DMS79 treated with DMSO at 0.1 percent for 48 hours (cell line): ENCODE measurements around the gene PTPN4.

Experiments used
- DNase-seq: peaks from one replicate; lab custom pipeline; 2025; lab: John Stamatoyannopoulos, UW

Gene PTPN4

DNA sequence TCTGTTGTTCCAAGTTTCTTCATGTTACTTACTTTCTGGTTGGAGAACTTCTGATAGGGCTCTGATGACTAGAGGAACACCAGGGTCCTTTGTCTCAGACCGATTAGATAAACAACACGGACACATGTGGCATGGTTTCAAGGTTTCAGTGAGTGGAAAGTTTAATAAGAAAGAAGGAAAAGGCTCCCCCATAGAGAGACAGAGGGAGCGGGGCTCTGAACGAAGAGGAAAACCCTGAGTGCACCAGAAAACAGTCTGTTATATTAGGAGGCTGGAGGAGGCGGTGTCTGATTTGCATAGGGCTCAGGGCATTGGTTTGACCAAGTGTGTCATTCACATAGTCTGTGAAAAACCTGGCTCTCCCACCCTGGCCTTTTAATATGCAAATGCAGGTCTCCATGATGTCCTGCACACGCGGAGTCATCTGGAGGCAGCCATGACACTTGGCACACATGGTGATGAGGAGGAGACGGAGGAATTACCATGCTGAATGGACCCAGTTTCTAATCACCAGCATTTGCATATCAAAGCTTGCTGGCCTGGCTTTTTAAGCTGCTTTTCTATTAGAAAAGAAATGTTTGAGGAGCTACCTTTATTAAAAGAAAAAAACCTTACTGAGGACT lies 94.2 kb downstream of the PTPN4 start:
- DNase-seq: no peak

DNA sequence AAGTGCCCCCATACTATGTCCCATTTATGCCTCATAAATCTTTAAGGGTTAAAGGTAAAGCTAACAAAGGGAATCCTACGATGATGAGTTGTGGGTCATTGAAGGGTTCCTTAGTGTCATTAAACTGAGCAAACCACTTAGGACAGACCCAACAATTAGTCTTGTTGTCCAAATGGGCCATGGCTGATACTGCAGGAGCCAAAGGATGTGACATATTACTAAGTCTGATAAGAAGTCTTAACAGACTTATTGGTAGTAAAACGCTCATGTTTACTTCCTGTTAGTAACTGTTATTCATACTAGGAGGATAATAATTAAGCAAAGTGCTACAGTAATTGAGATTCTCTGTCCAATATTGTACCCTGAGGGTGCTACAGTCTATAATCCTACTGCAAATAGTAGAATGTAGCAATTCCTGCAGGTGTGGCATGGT lies 96.8 kb downstream of the PTPN4 start:
- DNase-seq: peak; percentile 29

DNA sequence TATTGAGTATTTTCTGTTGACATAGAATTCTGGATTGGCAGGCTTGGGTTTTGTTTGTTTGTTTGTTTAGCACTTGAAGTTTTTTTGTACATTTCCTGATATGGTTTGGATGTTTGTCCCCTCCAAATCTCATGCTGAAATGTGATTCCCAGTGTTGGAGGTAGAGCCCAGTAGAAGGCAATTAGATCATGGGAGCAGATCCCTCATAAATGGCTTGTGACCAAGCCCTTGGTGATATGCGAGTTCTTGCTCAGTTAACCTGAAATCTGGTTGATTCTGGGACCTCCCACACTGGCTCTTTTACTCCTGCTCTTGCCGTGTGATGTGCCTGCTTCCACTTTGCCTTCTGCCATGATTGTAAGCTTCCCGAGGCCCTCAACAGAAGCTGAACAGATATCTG lies 98.0 kb downstream of the PTPN4 start:
- DNase-seq: peak; percentile 10

DNA sequence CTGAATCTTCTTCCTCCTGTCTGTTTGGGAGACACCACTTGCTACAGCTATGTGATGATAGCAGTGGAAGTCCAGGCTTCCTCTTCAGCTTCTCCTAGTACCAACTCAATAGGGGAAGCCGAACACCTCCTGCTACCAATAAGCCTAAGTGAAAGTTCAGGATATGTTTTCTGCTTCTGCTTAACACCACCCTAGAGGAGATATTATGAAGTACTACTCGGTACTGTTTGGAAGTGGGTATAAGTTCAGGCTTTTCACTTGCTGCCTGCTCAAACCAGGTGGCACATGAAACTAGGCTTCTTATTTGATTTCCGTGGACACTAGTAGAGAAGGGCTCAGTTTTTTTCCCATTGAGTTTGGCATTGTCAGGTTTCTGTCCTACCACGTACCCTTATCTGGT lies 99.8 kb downstream of the PTPN4 start:
- DNase-seq: no peak

DNA sequence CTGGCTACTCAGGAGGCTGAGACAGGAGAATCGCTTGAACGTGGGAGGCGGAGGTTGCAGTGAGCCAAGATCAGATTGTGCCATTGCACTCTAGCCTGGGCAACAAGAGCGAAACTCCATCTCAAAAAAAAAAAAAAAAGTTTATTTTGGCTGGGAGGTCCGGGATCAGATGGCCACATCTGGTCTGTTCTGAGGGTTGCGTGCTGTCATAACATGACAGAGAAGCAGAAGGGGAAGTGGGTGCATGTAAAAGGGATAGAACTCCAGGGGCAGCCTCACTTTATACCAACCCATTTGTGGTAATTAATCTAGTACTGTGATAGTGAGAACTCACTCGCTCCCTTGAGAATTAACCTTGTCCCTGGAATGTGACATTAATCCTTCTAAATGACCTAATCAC lies 101.2 kb downstream of the PTPN4 start:
- DNase-seq: no peak

DNA sequence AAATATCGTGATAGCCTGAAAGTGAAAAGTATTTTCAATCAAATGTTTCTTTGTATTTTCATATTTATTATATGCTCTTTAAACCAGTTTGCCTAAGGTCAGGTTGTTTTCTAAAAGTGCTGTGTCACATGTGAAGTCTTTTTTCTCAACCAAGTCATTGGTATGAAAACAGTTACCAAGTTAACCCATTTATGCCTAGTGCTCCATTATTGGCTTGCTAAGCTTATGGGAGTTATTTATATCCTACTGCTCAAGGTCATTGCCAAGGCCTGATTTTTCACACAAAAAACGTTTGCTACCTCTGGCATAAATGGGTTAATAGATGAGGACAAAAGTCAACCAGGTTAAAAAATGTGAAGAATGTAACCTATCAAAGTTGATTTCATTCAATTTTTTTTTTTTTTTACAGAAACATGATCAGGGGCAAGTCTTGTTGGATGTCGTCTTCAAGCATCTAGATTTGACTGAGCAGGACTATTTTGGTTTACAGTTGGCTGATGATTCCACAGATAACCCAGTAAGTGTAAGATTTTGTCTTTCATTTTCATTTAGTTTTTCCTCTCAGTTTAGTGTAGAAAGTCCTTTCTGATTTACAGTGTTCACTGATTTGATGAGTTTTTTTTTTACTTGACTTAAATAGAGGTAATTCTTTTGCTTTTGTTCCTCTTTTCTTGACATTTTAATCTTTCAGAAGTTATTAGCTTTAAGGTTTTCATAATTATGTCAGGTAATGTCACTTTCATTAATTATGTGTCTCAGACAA lies 102.6 kb downstream of the PTPN4 start:
- no peak for DNase-seq

DNA sequence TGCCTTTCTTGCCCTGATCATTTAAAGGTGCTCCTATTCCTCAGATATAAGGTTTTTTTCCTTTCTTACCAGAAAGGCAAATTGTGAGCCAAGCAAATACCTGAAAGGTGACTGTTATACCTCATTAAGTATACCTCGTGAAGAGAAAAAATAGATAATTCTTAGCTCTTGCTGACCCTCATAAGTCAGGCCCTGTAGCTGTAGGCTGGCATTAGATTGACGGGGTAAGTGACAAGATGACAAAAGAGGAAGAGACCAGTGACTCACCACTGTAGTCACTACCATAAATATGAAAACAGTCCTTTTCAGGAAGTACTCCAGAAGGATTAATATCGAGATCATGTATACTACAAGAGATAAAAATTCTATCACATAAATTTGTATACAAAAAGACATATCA lies 104.6 kb downstream of the PTPN4 start:
- DNase-seq: no peak

DNA sequence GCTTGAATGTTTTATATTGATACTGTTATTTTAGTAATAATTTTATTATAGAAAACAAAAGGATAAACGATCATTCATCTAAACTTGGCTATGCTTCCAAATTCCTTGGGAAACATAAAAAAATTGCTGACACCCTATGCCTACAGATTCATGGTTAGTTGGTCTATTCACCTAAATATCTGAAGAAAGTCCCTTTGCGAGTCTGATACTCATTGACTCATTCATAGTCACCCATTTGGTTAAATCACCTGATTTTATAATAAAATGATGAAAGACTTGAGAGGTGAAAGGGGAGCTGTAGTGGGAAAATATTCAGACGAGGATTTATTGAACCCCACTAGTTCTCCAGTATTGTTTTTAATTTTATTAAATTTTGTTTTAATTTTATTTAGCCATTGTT lies 112.0 kb downstream of the PTPN4 start:
- DNase-seq: no peak

DNA sequence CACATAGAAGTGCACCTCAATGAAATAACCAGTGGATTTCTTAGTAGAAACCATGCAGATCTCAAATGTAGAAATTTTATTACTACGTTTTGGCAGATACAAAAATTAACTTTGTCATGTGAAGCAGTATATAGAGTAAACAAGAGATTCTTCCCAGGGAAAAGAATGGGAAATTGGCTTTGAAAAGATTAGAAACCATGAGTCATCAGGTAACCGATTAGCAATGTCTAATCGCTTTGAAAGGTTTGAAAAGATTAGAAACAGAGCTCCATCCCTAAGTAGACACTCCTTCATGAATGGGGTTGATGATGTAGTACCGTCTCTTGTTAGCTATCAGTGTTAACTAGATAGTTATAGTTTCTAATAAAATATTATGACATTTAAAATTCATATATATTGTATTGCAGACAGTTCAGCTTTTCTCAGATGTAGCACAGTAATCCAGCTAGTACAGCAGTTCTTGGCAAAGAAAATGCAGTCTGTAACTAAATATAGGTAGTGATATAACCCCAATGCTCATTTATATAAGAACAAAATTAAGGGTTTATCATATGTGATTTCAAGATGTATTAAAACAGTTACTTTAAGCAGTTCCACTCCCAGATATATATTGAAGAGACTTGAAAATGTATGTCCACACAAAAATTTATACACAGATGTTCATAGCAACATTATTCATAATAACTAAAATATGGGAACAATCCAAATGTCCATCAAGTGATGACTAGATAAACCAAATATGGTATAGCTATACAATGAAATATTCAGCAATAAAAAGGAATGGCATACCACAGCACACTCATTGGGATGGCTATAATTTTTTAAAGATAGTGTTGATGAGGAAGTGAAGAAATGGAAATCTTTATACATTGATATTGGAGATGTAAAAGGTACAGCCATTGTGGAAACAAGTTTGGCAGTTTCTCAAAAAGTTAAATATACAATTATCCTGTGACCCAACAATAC lies 113.9 kb downstream of the PTPN4 start:
- DNase-seq: no peak

DNA sequence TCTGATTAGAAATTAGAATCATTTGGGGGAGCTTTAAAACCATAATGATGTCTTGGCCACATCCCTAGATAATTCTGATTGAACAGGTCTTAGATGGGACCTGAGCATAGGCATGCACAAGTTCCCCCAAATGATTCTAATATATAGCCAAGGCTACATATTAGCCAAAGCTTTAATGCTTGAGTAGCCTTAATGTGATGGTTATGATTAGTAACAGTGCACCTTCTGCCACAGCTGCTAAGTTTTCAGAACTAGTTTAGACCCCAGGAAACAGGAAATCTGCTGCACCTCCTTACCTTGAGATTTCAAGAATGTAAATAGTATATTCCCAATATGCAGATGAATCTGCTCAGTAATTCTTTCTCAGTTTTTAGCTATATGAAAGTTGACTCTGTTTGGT lies 119.8 kb downstream of the PTPN4 start:
- DNase-seq: no peak

DNA sequence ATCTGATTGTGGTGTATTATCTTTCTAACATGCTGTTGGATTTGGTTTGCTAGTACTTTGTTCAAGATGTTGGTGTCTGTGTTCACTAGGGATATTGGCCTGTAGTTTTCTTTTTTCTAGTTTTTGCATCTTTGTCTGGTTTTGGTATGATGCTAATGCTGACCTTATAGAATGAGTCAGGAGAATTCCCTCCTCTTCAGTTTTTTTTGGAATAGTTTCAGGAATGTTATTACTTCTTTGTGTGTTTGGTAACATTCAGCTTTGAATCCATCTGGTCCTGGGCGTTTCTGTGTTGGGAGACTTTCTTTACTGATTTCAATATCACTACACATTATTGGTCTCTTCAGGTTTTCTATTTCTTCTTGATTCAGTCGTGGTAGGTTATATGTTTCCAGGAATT lies 129.0 kb downstream of the PTPN4 start:
- DNase-seq: no peak

DNA sequence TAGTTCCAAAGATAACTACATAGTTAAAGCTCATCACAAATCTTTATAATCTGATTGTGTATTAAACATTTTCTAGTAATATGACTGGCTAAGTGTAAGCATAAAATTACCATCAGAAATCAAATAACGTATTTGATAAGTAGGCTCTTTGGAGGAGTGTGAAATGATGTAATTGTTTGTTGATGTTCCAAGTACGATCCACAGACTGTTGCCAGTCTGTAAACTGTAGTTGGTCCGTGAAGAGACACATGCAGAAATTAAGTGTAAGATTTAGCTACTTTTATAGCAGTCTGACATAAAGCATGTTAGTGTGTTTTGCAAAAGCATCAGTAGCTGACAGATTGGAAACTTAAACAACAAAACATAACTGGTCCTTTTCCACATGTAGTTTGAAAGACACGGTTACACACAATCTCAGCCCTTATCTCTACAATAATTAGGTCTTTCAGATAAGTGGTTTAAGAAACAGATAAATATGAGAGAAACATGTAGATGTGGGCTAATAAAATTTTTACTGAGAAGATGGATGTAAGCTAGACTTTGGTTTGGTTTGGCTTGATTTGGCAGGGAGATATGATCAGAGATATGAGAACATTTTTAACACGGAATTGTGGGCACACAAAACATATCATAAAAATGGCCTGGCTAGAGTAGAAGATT lies 138.1 kb downstream of the PTPN4 start:
- DNase-seq: no peak

DNA sequence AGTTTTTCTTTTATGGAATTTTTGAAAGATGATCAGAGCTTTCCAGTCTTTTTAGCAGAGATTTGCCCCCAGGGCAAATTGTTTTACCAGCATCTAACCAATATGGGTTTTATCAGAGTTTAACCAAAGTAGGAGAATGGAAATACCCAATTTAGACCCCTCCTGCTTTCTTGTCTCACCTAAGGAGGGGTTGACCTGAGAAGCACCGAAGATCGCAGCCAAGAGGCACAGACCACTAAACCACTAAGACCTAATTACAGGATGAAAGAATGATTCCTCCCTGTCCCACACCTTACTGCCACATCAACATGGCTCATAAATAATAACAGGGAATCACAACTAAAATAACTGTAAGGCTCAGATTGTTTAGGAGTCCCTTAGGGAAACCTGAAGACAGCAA lies 141.3 kb downstream of the PTPN4 start:
- no peak for DNase-seq

DNA sequence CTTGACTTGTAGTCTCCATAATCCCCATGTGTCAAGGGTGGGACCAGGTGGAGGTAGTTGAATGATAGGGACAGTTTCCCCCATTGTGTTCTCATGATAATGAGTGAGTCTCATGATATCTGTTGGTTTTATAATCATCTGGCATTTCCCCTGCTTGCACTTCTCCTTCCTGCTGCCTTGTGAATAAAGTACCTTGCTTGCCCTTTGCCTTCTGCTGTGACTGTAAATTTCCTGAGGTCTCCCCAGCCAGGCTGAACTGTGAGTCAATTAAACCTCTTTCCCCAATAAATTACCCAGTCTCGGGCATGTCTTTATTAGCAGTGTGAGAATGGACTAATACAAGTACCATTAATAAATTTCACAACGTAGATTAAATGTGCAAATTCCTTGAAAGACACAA lies 150.8 kb downstream of the PTPN4 start:
- no peak for DNase-seq

DNA sequence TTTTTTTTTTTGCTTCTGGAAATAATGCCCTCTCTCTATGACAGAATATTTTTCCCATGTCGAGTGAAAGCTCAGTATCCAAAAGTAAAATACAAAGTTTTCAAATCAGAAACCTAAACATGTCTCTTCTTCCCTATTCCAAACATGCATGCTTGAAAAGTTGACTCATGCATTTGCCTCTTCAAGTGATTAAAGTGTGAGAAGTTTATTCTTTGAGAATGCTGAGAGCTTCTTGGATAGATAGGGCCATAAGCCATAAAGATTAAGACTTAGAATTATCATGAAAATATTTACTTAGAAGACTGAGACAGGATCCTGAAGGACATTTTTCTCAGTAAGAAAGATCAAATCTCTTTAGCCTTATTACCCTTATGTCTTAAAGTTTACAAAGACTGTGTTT lies 154.5 kb downstream of the PTPN4 start:
- DNase-seq: no peak

DNA sequence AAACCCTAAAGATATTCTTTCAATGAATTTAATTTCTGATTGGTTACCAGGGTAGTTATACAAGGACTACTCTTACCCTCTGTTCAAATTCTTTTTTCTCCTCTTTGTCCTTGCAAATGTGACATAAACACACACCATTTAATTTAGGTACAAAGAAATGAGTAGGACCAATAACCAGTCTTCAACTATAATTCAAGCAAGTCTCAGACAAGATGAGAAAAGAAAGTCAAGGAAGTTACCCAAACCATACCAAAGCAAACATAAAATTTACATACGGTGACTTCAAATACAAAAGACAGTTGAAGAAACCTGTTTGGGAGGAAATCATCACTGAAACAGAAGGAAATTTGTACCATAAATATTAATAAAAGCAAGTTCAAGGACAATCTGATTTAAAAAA lies 162.1 kb downstream of the PTPN4 start:
- DNase-seq: no peak

DNA sequence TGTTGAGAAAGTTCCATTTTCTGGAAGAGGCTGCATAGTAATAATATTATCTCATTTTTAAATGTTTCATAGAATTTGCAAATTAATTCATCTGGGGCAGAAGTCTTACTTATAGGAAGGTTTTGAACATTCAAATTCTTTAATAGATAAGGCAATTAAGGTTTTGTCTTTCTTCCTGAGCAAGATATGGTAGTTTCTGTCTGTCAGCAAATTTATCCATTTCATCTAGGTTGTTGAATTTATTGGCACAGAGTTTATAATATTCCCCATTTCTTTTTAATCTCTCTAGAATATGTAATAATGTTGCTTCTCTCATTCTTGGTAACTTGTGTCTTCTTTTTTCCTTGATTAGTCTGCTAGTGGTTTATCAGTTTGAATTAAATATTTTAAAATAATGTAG lies 163.0 kb downstream of the PTPN4 start:
- no peak for DNase-seq

DNA sequence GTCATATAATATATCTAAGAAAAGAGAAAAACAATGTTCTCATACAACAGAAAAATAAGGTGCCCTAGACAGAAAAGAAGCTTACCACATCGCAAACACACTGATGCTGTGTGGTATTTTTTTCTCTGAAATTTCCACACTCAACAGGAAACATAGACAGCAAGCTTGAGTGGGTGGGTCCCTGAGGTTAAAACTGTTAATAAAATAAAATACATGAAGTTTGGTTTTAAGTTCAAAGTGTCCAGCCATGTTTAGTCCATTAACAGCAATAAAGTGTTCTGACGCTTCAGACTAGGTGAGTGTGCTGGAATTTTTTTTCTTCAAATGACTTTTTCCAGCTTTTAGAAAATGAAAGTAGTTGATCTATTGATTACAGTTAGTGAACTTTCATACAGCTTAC lies 169.8 kb downstream of the PTPN4 start:
- no peak for DNase-seq

DNA sequence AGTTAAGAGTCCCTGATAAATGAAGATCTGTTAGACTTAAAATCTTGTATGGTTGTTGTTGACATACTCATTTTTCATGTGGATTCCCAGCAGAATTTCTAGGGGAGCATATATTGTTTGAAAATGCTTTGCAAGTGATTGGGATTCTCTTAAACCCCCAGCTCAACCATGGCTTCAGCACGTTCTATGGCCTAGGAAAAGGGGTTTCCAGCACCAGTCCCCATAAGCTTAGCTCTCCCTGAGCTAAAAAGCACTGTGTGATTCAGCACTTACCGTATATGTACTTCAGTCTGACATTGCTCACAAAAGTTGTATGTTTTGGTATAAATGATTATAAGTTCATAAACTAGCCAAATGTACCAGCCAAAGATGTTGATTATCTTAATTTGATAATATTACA lies 173.1 kb downstream of the PTPN4 start:
- no peak for DNase-seq

DNA sequence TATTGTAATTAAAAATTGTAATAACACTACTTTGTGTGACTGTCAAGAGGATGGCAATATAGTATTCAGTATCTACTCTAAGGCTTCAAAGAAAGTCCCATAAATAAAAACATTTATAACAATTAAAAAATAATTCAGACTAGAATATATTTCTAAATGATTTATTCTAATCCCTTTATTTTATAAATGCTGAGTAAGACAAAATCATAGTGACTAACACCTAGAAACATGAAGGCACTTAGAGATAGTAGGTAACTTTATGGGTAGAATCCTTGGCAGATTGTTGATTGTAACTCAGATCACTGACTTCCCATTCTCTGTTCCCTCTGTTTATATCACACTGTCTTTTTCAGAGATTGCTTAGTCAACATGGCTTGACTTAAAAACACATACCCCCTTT lies 174.6 kb downstream of the PTPN4 start:
- no peak for DNase-seq

DNA sequence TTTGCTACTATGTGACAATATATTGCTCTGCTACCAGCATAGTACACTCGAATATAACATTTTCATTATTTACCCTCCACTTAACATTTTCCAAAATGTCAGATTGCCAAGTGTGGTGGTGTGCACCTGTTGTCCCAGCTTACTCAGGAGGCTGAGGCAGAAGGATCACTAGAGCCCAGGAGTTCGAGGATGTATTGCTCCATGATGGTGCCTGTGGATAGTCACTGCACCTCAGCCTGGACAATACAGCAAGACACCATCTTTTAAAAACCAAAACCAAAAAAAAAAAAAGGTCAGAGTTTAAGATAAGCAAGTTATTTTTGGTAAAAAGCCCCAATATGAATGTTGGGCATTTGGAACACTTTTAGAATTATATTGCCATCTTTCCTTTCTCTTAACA lies 178.0 kb downstream of the PTPN4 start:
- DNase-seq: no peak

DNA sequence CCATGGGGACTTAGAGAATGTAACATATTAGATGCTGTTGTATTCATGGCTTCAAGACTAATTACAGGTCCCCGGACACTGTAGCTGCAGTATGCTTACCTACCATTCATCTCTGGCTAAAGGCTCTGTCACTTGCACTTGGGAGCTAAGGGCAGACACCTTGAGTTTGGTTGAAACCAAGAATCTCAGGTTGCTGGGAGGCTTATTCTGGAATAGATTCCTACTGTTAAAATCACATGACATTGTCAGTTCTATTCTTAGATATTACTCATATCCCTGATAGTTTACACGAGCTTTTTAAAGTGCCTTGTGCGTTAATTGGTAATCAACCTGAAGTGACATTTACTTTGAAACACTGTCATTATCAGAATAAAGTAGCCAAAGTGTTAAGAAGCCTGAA lies 180.2 kb downstream of the PTPN4 start:
- no peak for DNase-seq
